Measurements from ENCODE around the gene TGIF2. TPM values are rescaled to one million over a fixed set of nuclear protein-coding genes. Genes with fewer than 3 reads are reported as not detected.

TGIF2 gene
- total and polyA plus RNA-seq, 2 of the 8 experiments (the other 6 are each of a cell fraction or from before 2014, with no cell fraction given), result 49.7 to 76.7 TPM

- TF ChIP-seq, protein P1, sequence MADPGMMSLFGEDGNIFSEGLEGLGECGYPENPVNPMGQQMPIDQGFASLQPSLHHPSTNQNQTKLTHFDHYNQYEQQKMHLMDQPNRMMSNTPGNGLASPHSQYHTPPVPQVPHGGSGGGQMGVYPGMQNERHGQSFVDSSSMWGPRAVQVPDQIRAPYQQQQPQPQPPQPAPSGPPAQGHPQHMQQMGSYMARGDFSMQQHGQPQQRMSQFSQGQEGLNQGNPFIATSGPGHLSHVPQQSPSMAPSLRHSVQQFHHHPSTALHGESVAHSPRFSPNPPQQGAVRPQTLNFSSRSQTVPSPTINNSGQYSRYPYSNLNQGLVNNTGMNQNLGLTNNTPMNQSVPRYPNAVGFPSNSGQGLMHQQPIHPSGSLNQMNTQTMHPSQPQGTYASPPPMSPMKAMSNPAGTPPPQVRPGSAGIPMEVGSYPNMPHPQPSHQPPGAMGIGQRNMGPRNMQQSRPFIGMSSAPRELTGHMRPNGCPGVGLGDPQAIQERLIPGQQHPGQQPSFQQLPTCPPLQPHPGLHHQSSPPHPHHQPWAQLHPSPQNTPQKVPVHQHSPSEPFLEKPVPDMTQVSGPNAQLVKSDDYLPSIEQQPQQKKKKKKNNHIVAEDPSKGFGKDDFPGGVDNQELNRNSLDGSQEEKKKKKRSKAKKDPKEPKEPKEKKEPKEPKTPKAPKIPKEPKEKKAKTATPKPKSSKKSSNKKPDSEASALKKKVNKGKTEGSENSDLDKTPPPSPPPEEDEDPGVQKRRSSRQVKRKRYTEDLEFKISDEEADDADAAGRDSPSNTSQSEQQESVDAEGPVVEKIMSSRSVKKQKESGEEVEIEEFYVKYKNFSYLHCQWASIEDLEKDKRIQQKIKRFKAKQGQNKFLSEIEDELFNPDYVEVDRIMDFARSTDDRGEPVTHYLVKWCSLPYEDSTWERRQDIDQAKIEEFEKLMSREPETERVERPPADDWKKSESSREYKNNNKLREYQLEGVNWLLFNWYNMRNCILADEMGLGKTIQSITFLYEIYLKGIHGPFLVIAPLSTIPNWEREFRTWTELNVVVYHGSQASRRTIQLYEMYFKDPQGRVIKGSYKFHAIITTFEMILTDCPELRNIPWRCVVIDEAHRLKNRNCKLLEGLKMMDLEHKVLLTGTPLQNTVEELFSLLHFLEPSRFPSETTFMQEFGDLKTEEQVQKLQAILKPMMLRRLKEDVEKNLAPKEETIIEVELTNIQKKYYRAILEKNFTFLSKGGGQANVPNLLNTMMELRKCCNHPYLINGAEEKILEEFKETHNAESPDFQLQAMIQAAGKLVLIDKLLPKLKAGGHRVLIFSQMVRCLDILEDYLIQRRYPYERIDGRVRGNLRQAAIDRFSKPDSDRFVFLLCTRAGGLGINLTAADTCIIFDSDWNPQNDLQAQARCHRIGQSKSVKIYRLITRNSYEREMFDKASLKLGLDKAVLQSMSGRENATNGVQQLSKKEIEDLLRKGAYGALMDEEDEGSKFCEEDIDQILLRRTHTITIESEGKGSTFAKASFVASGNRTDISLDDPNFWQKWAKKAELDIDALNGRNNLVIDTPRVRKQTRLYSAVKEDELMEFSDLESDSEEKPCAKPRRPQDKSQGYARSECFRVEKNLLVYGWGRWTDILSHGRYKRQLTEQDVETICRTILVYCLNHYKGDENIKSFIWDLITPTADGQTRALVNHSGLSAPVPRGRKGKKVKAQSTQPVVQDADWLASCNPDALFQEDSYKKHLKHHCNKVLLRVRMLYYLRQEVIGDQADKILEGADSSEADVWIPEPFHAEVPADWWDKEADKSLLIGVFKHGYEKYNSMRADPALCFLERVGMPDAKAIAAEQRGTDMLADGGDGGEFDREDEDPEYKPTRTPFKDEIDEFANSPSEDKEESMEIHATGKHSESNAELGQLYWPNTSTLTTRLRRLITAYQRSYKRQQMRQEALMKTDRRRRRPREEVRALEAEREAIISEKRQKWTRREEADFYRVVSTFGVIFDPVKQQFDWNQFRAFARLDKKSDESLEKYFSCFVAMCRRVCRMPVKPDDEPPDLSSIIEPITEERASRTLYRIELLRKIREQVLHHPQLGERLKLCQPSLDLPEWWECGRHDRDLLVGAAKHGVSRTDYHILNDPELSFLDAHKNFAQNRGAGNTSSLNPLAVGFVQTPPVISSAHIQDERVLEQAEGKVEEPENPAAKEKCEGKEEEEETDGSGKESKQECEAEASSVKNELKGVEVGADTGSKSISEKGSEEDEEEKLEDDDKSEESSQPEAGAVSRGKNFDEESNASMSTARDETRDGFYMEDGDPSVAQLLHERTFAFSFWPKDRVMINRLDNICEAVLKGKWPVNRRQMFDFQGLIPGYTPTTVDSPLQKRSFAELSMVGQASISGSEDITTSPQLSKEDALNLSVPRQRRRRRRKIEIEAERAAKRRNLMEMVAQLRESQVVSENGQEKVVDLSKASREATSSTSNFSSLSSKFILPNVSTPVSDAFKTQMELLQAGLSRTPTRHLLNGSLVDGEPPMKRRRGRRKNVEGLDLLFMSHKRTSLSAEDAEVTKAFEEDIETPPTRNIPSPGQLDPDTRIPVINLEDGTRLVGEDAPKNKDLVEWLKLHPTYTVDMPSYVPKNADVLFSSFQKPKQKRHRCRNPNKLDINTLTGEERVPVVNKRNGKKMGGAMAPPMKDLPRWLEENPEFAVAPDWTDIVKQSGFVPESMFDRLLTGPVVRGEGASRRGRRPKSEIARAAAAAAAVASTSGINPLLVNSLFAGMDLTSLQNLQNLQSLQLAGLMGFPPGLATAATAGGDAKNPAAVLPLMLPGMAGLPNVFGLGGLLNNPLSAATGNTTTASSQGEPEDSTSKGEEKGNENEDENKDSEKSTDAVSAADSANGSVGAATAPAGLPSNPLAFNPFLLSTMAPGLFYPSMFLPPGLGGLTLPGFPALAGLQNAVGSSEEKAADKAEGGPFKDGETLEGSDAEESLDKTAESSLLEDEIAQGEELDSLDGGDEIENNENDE (IDR thresholded peaks at IDR 0.05; ENCODE audit: insufficient replicate concordance, low read length), result no peak
- no peak for TF ChIP-seq ATF2 (IDR thresholded peaks at IDR 0.05; ENCODE audit: low read length)
- TF ChIP-seq HDAC2 (IDR thresholded peaks at IDR 0.05; ENCODE audit: borderline replicate concordance in 1 of 2, low read depth in 2 of 2, low read length in 2 of 2), result no peak
- no peak for TF ChIP-seq CTCF (IDR thresholded peaks at IDR 0.05; ENCODE audit: control extremely low read depth in 1 of 3, insufficient read depth in 1 of 3, low read depth in 1 of 3, low read length in 3 of 3)
- TF ChIP-seq EZH2 (IDR thresholded peaks at IDR 0.05; ENCODE audit: low read depth, low read length, severe bottlenecking), result no peak
Observed at GRCh38 chr20:36569847-36570429, 3.5 kb upstream of the TGIF2 start (continued).
